Measurements from ENCODE around the gene CDK12. TPM values are rescaled to one million over a fixed set of nuclear protein-coding genes. Genes with fewer than 3 reads are reported as not detected.

CDK12 gene
- total and polyA plus RNA-seq, 5 donors, result 8.2 to 27.9 (median 25.3) TPM

DNA sequence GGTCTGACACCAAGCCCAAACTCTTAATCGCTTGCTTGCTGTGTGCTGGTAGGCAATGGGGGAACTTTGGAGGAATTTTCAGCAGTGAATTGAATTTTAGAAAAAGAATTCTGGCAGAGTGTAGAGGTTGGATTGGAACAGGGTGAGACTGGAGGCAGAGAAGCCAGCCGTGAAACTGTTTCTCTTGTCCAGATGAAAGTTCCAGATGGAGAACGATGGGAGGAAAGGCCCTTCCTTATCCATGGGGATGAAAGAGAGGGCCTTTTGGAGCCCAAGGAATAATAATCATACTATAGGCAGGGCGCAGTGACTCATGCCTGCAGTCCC is 120.4 kb downstream of the CDK12 start:
- DNase-seq (no peak), ATAC-seq (no peak)
- Histone ChIP-seq H3K4me1 (ENCODE audit: control insufficient read depth, insufficient read depth, low read length) (no peaks in the 10 kb centered on the region), H3K4me3 (ENCODE audit: low read length) (no peak overlapping the region), H3K9me3 (ENCODE audit: control insufficient read depth, low read length) (no peaks in the 10 kb centered on the region), H3K27me3 (ENCODE audit: control insufficient read depth, insufficient read depth) (no peaks in the 10 kb centered on the region), H3K27ac (ENCODE audit: low read length) (no peak overlapping the region)
- 70% methylated on average over 4 of the region's 4 CpGs for WGBS
- intact Hi-C loops (cut with DNase I), result no loop called here

DNA sequence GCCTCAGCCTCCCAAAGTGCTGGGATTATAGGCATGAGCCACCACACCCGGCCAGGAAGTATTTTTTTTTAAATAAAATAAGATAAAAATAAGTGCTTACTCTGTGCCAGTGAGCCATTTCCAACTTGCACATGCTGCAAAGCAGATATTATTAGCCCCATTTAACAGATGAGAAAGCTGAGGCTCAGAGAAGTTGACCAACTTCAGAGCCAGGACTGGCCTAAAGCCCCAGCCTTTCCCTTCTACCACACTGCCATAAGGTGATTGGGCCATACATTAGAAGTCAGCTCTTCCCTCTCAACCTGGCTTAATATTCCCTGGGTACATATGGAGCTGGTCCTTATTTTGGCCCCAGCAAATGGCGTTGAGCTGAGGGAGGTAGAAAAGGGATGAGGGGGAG is 121.4 kb downstream of the CDK12 start:
- no peaks in the 10 kb centered on the region for H3K27me3 ChIP-seq (ENCODE audit: control insufficient read depth, insufficient read depth)
- 33% methylated on average over 2 of the region's 2 CpGs for WGBS
- no peak overlapping the region for H3K4me3 ChIP-seq (ENCODE audit: low read length)
- DNase-seq (no peak), ATAC-seq (no peak)
- no peak overlapping the region for H3K27ac ChIP-seq (ENCODE audit: low read length)
- intact Hi-C loops (cut with DNase I), result no loop called here
- H3K4me1 ChIP-seq (ENCODE audit: control insufficient read depth, insufficient read depth, low read length), result no peaks in the 10 kb centered on the region
- no peaks in the 10 kb centered on the region for H3K9me3 ChIP-seq (ENCODE audit: control insufficient read depth, low read length)

Other genes starting within 250 kb of the CDK12 start
- gene STAC2, start 235.5 kb upstream of the CDK12 start, total RNA-seq, result 1 to 10 TPM; 2.5 to 3.7 (median 3.1) TPM
- 6.9 TPM for gene STAC2, start 235.5 kb upstream of the CDK12 start, polyA plus RNA-seq
- gene FBXL20, start 59.9 kb upstream of the CDK12 start, total RNA-seq, result 10 to 100 TPM in 2 of 4 donors, 1 to 10 TPM in 2; 8.6 to 12.4 (median 10.7) TPM
- 4.0 TPM for gene FBXL20, start 59.9 kb upstream of the CDK12 start, polyA plus RNA-seq
- 10 to 100 TPM; 21.4 to 25.8 (median 23.5) TPM for gene MED1, start 10.2 kb upstream of the CDK12 start, total RNA-seq
- gene MED1, start 10.2 kb upstream of the CDK12 start, polyA plus RNA-seq, result 8.9 TPM
- not detected for gene NEUROD2, start 146.4 kb downstream of the CDK12 start, total RNA-seq
- not detected for gene NEUROD2, start 146.4 kb downstream of the CDK12 start, polyA plus RNA-seq
- gene PPP1R1B, start 165.5 kb downstream of the CDK12 start, total RNA-seq, result 1 to 10 TPM; 2.0 to 6.6 (median 2.4) TPM
- gene PPP1R1B, start 165.5 kb downstream of the CDK12 start, polyA plus RNA-seq, result 4.4 TPM
- gene STARD3, start 175.7 kb downstream of the CDK12 start, total RNA-seq, result 10 to 100 TPM; 19.2 to 26.2 (median 22.9) TPM
- gene STARD3, start 175.7 kb downstream of the CDK12 start, polyA plus RNA-seq, result 22.7 TPM
- 1,000 to 10,000 TPM; 2,357 to 4,356 (median 2,957) TPM for gene TCAP, start 203.9 kb downstream of the CDK12 start, total RNA-seq
- gene TCAP, start 203.9 kb downstream of the CDK12 start, polyA plus RNA-seq, result 4,928 TPM
- 10 to 100 TPM; 18.1 to 39.6 (median 21.3) TPM for gene PNMT, start 207.0 kb downstream of the CDK12 start, total RNA-seq
- gene PNMT, start 207.0 kb downstream of the CDK12 start, polyA plus RNA-seq, result 32.7 TPM
- 10 to 100 TPM; 12.9 to 24.0 (median 15.2) TPM for gene PGAP3, start 226.6 kb downstream of the CDK12 start, total RNA-seq
- 13.6 TPM for gene PGAP3, start 226.6 kb downstream of the CDK12 start, polyA plus RNA-seq
- gene ERBB2, start 238.6 kb downstream of the CDK12 start, total RNA-seq, result 100 to 1,000 TPM in 3 of 4 donors, 10 to 100 TPM in 1; 99.2 to 178 (median 114) TPM
- gene ERBB2, start 238.6 kb downstream of the CDK12 start, polyA plus RNA-seq, result 56.4 TPM